K562 (cell line): ENCODE results near the gene KCTD15. TPM values are rescaled to one million over a fixed set of nuclear protein-coding genes. Genes with fewer than 3 reads are reported as not detected.
A peak's percentile ranks its signal among the peaks of the same experiment; 100 is the strongest.

ENCODE experiments used
- BMI1 ChIP-seq: fragments of 150-350 bp; IDR thresholded peaks from 2 replicates; pipeline ENCODE4 v1.6.1; 2014; ENCODE audit warnings: low read length
- CC2D1A ChIP-seq: fragments of 450-650 bp; IDR thresholded peaks from 2 replicates; pipeline ENCODE4 v1.6.1; 2017; ENCODE audit warnings: mild to moderate bottlenecking
- EP400 ChIP-seq: fragments of 450-650 bp; IDR thresholded peaks from 2 replicates; pipeline ENCODE4 v1.6.1; 2017; ENCODE audit warnings: antibody characterized with exemption, mild to moderate bottlenecking, moderate library complexity
- ESRRA ChIP-seq: fragments of 450-650 bp; IDR thresholded peaks from 2 replicates; pipeline ENCODE4 v1.6.1; 2014; ENCODE audit warnings: low read depth, mild to moderate bottlenecking, moderate library complexity, borderline replicate concordance
- ETV5 ChIP-seq: sonication (generic); formaldehyde crosslinking; IDR thresholded peaks from 2 replicates; pipeline ENCODE4 v1.4.0; 2020; ENCODE audit warnings: low read depth, mild to moderate bottlenecking, missing genetic modification reagents
- GABPB2 ChIP-seq: fragments of 250-450 bp; sonication (Bioruptor Pico); conservative IDR thresholded peaks from 2 replicates; pipeline ENCODE4 v1.5.1; 2021; ENCODE audit warnings: mild to moderate bottlenecking
- GATAD2B ChIP-seq: fragments of 450-650 bp; IDR thresholded peaks from 2 replicates; pipeline ENCODE4 v1.6.1; 2017; ENCODE audit warnings: mild to moderate bottlenecking, borderline replicate concordance
- HMG20B ChIP-seq: fragments of 250-450 bp; sonication (Bioruptor Pico); IDR thresholded peaks from 2 replicates; pipeline ENCODE4 v1.5.0; 2021; ENCODE audit warnings: mild to moderate bottlenecking
- IFI16 ChIP-seq: fragments of 250-450 bp; sonication (Bioruptor Pico); IDR thresholded peaks from 2 replicates; pipeline ENCODE4 v2.1.2; 2022; ENCODE audit warnings: mild to moderate bottlenecking, inconsistent platforms
- KAT2B ChIP-seq: IDR thresholded peaks from one replicate; pipeline ENCODE4 v1.6.1; 2012; ENCODE audit warnings: low read depth, mild to moderate bottlenecking, control low read depth, inconsistent platforms, low read length, moderate library complexity
- MTA3 ChIP-seq: fragments of 450-650 bp; formaldehyde crosslinking; IDR thresholded peaks from 2 replicates; pipeline ENCODE4 v1.6.1; 2017; ENCODE audit warnings: mild to moderate bottlenecking, borderline replicate concordance
- NR3C1 ChIP-seq: sonication (generic); formaldehyde crosslinking; IDR thresholded peaks from 2 replicates; pipeline ENCODE4 v1.8.1; 2022; ENCODE audit warnings: missing genetic modification reagents
- OTX1 ChIP-seq: fragments of 450-650 bp; formaldehyde crosslinking; IDR thresholded peaks from 2 replicates; pipeline ENCODE4 v1.4.0; 2022; ENCODE audit warnings: mild to moderate bottlenecking
- PRMT5 ChIP-seq: sonication (generic); formaldehyde crosslinking; IDR thresholded peaks from 2 replicates; pipeline ENCODE4 v1.5.0; 2020; ENCODE audit warnings: missing genetic modification reagents
- RB1 ChIP-seq: fragments of 450-650 bp; IDR thresholded peaks from 2 replicates; pipeline ENCODE4 v1.6.1; 2017; ENCODE audit warnings: low read depth, mild to moderate bottlenecking
- RBM25 ChIP-seq: fragments of 200-400 bp; formaldehyde crosslinking; IDR thresholded peaks from 2 replicates; pipeline ENCODE4 v1.6.1; 2018; ENCODE audit warnings: low read length, low read depth, moderate library complexity; ENCODE audit not compliant: severe bottlenecking
- RCOR1 ChIP-seq, 2 experiments: IDR thresholded peaks; 2 replicates each; pipeline ENCODE4 v1.6.1; 2012; ENCODE audit warnings: low read depth in 2 of 2, low read length in 2 of 2, borderline replicate concordance in 1 of 2, improper control_type of control experiment in 1 of 2
- RFX5 ChIP-seq: IDR thresholded peaks from 2 replicates; pipeline ENCODE4 v1.6.1; 2011; ENCODE audit warnings: low read depth, mild to moderate bottlenecking, improper control_type of control experiment, low read length
- TRIM28 ChIP-seq: fragments of 450-650 bp; IDR thresholded peaks from 2 replicates; pipeline ENCODE4 v1.6.1; 2017
- ZNF175 ChIP-seq: fragments of 200-800 bp; sonication (Bioruptor generic); IDR thresholded peaks from 2 replicates; pipeline ENCODE4 v1.6.1; 2016; ENCODE audit warnings: low read depth, mild to moderate bottlenecking, missing genetic modification characterization, missing compliant biosample characterization
- ZNF184 ChIP-seq: sonication (generic); formaldehyde crosslinking; IDR thresholded peaks from 2 replicates; pipeline ENCODE4 v1.5.0; 2020; ENCODE audit warnings: missing genetic modification reagents
- ZNF384 ChIP-seq: IDR thresholded peaks from 2 replicates; pipeline ENCODE4 v1.6.1; 2012; ENCODE audit warnings: low read depth, low read length, improper control_type of control experiment
- ZNF644 ChIP-seq: fragments of 200-800 bp; sonication (Bioruptor generic); IDR thresholded peaks from 2 replicates; pipeline ENCODE4 v1.6.1; 2016; ENCODE audit warnings: low read depth, missing genetic modification characterization, missing compliant biosample characterization
- ZNF76 ChIP-seq: fragments of 250-450 bp; sonication (Bioruptor Pico); IDR thresholded peaks from 2 replicates; pipeline ENCODE4 v1.4.0; 2020; ENCODE audit warnings: mild to moderate bottlenecking, moderate library complexity, borderline replicate concordance
- ZNF77 ChIP-seq: fragments of 250-450 bp; sonication (Bioruptor Pico); IDR thresholded peaks from 2 replicates; pipeline ENCODE4 v1.5.0; 2020
- polyA plus RNA-seq, 8 experiments: library from polyadenylated mRNA; depleted of rRNA in 4 of 8; stranded (reverse) in 5 of 8; unstranded in 3 of 8; fragments of >200 nt; fragmentation: Nextera tagmentation in 2 of 8; fragmentation: Illumina TruSeq in 1 of 8; extraction: Ambion mirVana in 2 of 8; extraction: Trizol in 1 of 8; gene quantifications; 2 replicates each; pipeline versions ENCODE4 v1.2.1 to v1.2.3, GENCODE V29; 2011 to 2014; ENCODE audit warnings: inconsistent platforms in 1 of 8, missing spikeins in 1 of 8
- total RNA-seq, 7 experiments: library from RNA; depleted of rRNA in 6 of 7; stranded (reverse); fragments of >200 nt in 6 of 7; fragmentation: Illumina TruSeq in 2 of 7; extraction: Trizol in 2 of 7; gene quantifications; 2 replicates each; pipeline versions ENCODE4 v1.2.1 to v1.2.3, GENCODE V29; 2011 to 2021; ENCODE audit warnings: low replicate concordance in 1 of 7
- TF ChIP-seq, protein P1 (sequence below): fragments of 450-650 bp; formaldehyde crosslinking; IDR thresholded peaks from 2 replicates; pipeline ENCODE4 v1.4.0; 2022; ENCODE audit warnings: mild to moderate bottlenecking, moderate library complexity
- TF ChIP-seq, protein P2 (sequence below): fragments of 450-650 bp; formaldehyde crosslinking; IDR thresholded peaks from 2 replicates; pipeline ENCODE4 v1.4.0; 2022; ENCODE audit warnings: missing genetic modification characterization
- TF ChIP-seq, protein P3 (sequence below): sonication (generic); formaldehyde crosslinking; IDR thresholded peaks from 2 replicates; pipeline ENCODE4 v1.8.0; 2022; ENCODE audit warnings: mild to moderate bottlenecking, missing genetic modification reagents

The KCTD15 gene
- total and polyA plus RNA-seq, 9 of the 15 experiments (the other 6 are each of a cell fraction or from before 2014, with no cell fraction given), result 1.7 to 49.0 (median 11.8) TPM

DNA sequence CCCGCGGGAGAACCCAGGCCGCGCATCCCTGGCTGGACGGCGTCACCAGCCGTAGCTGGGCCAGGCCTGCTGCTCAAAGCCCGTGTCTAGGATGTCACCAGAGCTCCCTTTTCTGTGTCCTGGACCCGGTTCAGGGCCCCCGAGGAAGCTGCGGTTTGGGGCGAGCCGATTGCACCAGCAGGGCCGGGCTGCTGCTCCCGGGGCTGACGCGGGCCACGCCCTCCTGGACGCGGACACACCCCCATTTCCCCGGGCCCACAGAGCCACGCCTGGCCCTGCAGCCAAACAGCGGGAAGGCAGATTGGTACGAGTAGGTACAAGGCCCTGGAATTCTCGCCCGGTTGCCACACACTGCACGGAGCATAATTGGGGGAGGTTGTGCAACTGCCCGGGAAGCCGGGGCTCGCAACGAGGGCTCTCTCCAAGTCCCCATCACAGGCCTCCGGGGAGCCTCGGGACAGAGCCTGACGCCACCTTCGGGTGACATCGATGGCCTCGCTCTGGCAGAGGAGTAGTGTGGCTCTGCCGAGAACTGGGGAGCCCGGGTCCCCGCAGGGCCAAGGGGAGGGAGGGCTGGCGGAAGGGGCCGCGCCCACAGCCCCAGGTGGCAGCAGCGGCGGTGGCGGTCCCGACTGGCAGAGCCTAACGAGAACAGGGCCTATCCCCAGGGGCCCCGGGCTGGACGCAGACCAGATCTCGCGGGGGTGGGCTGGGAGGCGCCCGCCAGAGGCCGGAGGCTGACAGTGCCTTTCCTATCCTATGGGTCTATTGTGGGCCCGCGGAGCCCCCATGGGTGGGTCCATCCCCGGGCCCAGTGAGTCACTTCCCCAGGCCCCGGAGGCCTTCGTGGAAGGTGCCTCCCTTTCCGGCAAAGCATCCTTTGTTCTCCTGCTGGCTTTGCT is 23.5 kb downstream of the KCTD15 start (continued):
- TF ChIP-seq GATAD2B (no peak), HMG20B (CRISPR knock-in tag) (no peak), ZNF76 (CRISPR knock-in tag) (no peak), ESRRA (peak; percentile 84; the same call in 1 of the 2 replicates), ZNF644 (no peak), ZNF184 (CRISPR knock-in tag) (no peak), BMI1 (no peak), EP400 (no peak), ZNF77 (CRISPR knock-in tag) (no peak), MTA3 (no peak), RCOR1 (IDR thresholded peaks at IDR 0.05; ENCODE audit: borderline replicate concordance in 1 of 2, low read depth in 2 of 2, low read length in 2 of 2) (peak in 1 of 2 experiments; percentile 8; a peak in 1 of 4 replicates), GABPB2 (CRISPR knock-in tag) (no peak), TRIM28 (no peak), OTX1 (no peak), PRMT5 (no peak), ZNF175 (CRISPR knock-in tag) (no peak), NR3C1 (CRISPR knock-in tag) (no peak), KAT2B (no peak), RB1 (no peak; the same call in 1 of the 2 replicates), ETV5 (CRISPR knock-in tag) (no peak), CC2D1A (no peak), ZNF384 (no peak), IFI16 (no peak), RBM25 (no peak), RFX5 (no peak)
- TF ChIP-seq, protein P1, sequence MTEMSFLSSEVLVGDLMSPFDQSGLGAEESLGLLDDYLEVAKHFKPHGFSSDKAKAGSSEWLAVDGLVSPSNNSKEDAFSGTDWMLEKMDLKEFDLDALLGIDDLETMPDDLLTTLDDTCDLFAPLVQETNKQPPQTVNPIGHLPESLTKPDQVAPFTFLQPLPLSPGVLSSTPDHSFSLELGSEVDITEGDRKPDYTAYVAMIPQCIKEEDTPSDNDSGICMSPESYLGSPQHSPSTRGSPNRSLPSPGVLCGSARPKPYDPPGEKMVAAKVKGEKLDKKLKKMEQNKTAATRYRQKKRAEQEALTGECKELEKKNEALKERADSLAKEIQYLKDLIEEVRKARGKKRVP (CRISPR knock-in tag), result peak; percentile 48; the same call in 1 of the 2 replicates
- TF ChIP-seq, protein P2, sequence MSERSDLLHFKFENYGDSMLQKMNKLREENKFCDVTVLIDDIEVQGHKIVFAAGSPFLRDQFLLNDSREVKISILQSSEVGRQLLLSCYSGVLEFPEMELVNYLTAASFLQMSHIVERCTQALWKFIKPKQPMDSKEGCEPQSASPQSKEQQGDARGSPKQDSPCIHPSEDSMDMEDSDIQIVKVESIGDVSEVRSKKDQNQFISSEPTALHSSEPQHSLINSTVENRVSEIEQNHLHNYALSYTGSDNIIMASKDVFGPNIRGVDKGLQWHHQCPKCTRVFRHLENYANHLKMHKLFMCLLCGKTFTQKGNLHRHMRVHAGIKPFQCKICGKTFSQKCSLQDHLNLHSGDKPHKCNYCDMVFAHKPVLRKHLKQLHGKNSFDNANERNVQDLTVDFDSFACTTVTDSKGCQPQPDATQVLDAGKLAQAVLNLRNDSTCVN, result no peak
- TF ChIP-seq, protein P3, sequence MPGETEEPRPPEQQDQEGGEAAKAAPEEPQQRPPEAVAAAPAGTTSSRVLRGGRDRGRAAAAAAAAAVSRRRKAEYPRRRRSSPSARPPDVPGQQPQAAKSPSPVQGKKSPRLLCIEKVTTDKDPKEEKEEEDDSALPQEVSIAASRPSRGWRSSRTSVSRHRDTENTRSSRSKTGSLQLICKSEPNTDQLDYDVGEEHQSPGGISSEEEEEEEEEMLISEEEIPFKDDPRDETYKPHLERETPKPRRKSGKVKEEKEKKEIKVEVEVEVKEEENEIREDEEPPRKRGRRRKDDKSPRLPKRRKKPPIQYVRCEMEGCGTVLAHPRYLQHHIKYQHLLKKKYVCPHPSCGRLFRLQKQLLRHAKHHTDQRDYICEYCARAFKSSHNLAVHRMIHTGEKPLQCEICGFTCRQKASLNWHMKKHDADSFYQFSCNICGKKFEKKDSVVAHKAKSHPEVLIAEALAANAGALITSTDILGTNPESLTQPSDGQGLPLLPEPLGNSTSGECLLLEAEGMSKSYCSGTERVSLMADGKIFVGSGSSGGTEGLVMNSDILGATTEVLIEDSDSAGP, result no peak
